GM18861 (cell line): ENCODE results near the gene DNMT3A.

Experiments
- ATAC-seq: cut with Tn5 transposase; IDR thresholded peaks from one replicate; pipeline ENCODE4 v1.9.1; 2021; ENCODE audit not compliant: unreplicated experiment

The DNMT3A gene

DNA sequence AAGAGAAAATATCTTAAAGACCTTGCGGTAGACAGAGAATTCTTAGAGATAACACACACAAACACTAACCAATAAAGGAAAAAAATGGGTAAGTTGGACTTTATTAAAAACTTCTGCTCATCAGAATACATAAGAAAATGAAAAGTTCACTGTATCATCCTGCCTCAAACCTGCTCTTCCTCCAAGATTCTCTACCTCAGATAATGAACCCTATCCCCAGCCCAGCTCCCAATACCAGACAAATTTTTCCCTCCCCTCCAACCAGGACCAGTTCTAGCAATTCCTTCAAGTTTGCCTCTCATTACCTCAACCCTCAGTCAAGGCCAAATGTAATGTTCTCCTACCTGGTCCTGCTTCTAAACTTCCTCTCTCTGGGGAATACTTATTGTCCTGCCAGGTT, 79.4 kb downstream of the DNMT3A start:
- ATAC-seq = no peak

DNA sequence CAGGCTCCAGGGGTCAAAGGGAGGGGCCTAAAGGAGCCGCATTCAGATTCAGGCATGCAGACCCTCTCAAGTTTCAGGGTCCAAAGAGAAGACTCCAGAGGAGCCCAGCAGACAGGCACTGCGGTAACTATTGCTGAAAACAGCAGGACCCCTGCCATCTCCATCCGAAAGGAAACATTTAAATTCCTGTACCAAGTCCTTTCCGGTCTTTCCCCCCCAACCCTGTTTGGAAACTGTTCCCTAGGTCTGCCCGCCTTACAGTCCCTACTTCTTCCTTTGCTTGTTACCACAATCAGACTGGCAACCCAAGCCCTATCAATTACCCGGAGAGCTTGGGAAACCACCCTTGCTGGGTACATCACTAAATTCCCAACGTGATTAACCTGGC, 82.0 kb downstream of the DNMT3A start:
- no peak for ATAC-seq

DNA sequence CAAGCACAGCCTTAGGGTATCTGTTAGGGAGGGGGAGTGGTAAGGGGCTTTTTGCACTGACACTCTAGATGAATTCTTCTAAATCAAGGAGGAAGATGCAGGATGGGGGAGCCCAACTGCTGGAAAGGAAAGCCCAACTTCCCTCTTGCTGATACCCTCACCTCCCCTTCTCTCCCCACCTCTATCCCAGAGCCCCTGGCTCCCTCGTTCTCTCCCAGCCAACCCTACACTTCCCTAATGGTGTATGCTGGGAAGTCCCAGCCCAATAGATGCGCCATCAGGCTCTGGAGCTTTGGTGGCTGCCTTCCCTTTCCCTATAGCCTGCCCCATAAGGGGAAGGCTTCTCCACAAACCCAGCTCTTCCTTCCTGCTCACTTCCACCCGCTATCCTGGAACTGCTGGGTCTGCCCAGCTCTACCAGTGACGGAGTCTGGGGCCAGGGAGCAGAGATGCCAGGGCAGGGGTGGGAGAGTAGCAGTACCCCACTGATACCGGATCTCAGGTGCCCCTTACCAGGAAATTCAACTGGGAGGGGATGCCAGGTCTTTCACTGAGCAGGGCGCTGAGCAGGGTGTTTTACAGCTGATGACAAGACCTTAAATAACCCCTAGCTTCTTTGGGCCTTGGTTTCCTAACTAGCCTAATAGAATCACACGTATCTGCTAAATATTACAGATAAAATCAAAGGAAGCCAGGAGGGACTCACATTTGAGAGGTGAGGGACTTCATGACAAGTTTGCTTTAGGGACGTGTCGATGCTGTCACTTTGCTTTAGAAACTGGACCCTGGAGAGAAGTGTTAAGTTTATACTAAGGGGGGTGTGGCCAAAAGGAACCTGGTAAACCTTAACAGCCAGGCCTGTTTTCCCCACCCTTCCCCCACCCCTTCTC, 82.6 kb downstream of the DNMT3A start:
- ATAC-seq = no peak

DNA sequence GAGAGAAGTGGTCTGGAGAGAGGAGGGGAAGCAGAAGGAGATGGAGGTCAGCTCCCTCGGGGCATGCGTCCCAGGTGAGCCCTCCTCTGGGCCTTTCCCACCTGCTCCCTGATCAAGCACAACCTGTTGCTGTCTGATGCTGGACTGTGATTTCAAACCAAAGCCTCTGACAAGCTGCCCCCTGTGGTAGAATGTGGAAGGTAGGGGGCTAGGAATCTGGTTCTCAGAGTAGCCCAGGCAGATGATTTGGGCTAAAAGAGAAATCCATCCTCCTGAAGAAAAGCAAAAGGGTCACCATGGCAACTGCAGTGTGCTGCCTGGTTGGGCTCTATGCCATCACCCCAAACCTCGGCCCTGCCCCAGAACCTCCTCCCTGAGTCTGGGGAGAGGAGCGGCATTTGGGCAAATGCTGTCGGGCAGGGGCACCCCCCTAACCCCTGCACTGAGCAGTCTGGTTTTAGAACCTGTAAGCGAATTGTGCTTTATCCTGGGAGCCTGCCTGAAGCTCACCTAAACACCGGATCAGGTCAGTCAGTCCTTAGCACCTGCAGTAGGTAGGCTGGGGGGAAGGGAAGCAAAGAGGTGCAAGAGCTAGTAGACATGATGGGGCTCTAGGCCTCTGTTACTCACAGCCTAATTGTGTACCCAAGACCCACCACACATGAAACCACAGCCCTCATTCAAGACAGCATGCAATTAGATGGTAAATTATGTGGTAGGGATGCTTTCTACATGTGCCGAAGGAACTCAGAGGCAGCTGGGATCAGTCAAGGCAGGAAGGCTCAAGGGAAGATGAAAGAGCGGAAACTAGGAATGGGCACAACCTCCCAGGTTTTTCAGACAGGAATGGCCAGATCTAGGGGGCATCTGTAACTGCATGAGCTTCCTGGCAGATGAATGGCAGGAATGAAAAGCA, 83.5 kb downstream of the DNMT3A start:
- no peak for ATAC-seq

DNA sequence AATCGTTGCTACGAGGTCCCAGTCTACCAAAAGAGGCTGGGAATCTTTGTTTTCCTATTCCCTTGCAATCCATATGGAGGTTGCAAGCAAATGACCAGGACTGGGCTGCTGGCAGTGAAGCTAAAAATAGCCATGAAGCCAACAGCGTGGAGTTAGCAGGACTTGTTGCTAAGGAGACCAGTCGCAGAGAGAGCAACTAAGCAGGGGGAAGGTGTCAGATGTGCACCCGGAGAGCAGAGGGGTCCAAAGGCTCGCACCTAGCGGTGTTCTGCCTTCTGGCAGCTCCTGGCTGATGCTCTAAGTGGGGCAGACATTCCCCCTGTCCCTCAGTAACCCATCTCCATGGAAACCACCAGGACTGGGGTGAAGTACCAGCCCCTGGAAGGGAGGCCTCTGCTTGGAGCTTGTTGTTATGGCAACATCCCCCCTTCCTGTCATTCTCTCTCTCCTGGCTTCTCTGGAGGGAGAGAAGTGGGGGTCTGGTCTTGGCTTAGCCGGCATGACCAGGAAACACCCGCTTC, 84.6 kb downstream of the DNMT3A start:
- no peak for ATAC-seq

DNA sequence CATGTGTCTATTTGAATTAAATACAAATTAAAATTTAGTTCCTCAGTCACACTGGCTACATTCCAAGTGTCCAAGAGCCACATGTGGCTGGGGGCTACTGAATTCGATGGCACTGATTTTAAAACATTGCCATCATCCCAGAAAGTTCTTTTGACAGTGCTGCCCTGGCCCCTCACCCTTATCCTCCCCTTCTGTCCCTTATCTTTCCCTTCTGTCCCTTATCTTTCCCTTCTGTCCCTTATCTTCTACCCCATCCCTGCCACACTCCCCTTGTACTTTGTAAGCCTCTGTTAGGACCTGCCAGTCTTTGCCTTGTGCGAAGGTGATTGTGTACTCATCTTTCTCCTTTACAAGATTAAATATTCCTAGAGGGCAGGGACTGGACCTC, 85.2 kb downstream of the DNMT3A start:
- ATAC-seq = no peak

DNA sequence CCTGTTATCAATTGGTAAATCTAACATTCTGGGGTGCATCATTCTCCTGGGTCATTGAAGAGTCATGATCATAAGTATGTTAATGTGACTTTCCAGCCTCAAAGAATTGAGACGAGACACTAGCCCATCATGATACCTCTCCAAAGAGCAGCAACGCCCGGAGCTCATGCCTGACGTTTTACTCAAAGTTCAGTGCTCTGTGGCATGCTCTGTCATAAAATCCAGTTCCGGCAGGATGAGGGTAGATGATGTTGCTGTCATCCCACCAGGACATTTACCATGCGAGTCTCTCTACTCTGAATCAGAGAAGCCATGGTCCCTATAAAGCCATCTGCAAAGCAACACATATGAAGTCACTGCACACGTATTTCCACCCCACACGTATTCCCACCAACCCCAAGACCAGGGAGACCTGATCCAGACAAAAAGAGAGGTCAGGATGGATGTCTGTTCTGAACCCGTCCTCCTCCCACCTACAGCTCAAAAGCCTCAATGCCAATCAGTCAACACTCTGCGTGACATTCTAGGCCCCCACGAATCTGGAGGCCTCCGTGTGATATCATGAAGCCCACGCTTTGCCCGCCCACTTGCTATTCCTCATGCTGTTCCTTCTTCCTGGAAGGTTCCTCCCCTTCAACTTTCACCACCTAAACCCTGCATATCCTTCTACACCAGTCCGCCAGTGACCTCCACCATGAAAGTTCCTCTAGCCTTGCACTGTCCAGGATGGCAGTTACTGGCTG, 85.8 kb downstream of the DNMT3A start:
- no peak for ATAC-seq

DNA sequence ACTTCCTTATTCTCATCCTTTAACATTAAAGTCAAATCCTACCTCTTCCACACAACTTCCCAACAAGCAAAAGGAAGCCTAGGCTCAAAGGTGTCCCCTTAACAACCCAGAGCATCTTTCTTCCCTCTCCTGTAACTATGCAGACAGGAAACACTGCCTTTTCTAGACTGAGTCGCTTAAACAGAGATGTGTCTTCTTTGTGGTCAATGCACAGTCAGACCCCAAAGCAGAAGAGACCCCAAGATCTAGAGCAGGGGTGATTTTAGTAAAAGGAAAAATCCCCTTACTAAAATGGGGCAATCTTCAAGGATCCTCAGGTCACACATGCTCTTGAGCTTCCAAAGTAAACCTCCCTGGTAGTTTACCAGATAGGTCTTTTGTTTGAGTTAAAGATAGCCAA, 86.8 kb downstream of the DNMT3A start:
- ATAC-seq = no peak

DNA sequence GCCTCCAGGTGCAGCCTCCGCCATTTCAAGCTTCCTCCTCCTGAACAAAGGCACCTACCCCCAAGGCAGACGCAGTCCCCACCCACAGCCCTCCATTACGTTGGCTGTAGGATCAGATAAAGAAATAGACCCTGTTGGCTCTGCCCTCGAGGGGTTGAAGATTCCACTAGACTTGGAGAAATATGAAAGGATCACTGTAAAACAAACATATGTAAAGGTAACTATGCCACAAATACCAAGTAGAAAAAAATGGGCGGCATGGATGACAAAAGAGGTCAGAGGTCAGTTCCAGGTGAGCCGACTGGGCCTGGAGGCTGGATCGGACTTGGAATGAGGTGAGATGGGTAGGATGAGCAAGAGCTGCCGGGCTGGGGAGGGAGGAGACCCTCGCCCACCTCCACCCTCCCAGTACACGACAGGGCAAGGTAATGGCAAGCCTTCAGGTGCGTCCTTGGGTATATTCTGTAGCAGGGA, 88.5 kb downstream of the DNMT3A start:
- ATAC-seq = no peak

DNA sequence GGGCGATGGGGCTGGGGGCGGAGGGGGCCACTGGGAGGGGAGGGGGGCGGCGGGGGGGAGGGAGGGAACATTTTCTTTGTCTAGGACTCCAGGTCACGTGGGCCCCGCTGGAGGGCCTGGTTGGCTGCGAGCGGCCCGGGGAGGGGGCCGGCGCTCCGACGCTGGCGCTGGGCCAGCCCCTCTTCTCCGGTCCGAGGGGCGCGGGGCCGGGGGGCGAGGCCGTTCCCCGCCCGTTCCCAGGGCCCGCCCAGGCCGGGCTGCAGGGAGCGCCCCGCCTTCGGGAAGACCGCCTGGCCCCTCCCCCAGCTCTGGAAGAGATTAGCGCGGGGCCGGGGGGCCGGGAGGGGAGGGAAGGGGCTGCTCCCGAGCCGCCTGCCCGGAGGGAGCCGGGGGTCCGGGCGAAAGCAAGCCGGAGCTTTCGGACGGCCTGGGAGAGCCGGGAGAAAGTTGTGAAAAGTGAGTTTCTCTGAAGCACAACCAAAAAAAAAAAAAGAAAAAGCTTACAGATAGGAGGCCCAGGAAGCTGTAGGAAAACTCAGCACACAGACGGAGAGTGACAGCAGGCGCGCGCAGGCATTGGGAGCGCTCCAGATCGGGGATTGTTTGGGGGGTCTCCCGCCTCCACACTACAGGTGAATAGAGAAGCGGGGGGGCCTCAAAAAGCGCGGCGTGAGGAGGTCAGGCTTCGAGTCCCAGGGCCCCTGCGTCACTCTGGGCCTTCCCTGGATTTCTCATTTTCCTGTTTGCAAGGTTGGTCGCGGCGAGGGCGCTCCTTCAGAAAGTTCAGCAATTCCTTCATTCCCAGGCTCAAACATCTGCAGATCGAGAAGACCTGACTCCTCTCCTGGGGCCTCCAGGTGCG, 89.2 kb downstream of the DNMT3A start:
- ATAC-seq = no peak

DNA sequence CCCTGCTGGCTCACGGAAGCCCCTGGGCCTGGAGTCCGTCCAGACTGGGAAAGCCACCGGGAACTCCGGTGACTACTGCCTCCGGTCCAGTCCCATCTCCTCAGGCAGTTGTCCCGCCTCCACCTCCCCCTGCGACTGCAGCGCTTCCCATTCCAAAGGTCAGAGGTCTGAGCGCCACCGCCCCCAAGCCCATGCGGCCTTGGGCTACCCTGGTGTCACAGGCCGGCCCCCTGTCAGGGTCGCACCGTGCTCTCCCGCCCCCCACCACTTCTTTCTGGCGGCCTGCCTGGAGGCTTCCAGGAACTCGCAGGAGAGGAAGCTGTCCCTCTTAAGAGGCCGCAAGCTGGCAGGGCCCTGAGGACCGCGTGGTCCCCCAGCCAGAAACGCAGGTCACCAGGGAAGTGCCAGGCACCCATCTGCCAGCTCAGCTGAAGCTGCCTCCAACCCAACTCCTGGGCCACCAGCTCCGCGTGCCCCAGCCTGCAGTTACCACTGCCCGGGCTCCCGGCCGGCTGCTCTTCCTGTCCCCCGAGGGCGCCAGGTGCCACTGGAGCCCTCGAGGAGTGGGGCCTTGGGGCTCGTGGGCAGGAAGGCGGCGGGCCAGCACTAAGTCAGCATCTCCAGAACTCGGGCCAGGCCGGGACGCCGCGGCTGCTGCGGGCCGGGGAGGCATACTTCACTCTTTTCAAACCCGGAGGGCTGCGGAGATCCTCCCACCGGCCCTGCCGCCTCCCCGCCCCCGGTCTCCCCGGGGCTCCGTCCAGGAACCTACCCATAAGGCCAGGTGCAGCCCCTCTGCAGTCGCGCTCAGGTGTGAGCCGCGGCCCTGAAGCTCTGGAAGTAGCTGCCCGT, 90.1 kb downstream of the DNMT3A start:
- ATAC-seq = no peak

DNA sequence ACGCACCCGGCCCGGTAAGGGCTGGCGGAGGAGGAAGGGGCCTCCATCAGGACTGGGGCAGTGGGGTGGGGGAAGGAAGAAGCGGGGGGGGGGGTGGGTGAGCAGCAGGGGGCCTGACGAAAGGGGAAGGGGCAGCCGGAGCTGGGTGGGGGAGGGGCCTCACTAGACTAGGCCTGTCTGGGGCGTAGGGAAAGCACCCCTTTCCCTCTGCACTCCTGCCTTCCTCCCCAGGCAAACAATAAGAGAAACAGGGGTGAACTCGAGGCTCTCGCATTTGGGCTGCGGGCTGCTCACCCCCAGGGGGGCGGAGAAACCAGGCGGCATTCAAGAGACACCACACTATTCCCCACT, 90.7 kb downstream of the DNMT3A start:
- no peak for ATAC-seq

DNA sequence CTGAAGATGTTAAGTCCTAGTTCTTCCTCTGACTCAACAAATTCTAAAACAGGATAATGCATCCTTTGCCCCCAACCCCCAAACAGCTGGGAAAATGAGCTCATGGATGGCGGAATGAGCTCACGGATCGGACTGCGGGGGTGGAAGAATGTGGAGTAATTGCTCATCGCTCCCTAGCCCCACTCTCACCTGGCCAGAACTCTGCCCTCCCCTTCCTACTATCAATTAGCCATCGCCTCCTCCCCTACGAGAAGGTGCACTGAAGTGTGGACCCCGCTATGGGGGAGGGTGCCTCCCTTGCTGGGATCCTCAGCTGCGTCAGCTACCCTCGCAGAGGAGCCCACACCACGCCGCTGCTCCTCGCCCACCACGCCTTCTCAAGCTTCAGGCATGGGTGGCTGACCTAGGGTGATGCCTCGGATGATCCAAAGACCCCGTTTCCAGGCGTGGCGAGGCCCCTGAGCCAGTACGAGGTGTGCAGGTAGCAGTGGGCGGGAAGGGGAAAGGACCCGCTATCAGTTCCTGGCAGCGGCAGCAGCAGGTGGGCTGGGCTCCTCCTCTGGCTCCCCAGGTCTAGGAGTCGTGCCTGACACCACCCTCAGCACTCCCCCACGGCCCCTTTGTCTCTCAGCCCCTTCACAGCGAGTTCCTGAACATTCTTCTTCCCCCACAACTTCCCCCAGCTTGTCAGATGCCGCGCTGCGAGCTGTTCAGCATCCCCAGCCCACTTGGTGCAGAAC, 91.2 kb downstream of the DNMT3A start:
- ATAC-seq = no peak

DNA sequence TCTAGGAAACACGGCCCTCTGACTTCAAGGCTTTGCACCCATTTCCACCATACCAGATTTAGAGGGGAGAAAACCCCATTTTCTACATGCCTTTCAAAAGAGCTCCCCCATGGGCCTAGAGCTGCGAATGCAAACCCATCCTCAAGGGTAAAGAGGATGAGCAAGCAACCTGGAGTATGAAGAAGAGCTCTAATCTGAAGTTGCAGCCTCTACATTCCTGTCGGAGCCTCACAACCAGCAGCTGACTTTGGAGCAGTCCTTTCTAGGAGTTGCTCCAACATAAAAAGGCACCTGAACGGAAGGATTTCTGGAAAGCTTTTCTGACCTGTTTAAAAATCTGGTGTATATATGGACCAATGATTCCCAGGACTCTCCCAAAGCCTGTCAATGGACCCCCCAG, 91.9 kb downstream of the DNMT3A start:
- no peak for ATAC-seq

DNA sequence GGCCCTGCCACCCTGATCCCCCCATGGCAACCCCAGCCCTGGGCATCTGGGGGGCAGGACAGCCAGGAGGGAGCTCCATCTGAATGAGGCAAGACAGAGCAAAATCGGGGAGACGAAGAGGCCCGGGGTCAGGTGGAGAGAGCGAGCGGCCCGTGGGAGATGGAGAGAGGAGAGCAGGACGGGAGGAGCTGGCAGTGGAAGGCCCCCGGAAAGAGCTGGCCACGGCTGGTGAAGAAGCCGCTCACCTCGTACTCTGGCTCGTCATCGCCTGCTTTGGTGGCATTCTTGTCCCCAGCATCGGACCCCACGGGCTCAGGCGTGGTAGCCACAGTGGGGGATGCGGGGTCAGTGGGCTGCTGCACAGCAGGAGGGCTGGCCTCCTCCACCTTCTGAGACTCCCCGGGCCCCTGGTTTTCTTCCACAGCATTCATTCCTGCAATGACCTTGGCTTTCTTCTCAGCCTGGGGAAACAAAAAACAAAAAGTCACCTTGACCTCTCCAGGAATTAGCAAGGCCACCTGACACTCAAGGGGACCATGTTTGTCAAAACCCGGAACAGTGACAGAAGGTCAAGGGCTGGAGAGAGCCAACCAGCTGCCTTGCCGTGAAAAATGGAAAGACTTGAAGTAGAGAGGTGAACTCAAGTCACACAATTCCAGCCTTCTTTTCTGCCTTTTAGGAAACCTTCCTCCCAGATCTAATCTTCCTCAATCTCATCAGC, 93.8 kb downstream of the DNMT3A start:
- ATAC-seq = no peak

DNA sequence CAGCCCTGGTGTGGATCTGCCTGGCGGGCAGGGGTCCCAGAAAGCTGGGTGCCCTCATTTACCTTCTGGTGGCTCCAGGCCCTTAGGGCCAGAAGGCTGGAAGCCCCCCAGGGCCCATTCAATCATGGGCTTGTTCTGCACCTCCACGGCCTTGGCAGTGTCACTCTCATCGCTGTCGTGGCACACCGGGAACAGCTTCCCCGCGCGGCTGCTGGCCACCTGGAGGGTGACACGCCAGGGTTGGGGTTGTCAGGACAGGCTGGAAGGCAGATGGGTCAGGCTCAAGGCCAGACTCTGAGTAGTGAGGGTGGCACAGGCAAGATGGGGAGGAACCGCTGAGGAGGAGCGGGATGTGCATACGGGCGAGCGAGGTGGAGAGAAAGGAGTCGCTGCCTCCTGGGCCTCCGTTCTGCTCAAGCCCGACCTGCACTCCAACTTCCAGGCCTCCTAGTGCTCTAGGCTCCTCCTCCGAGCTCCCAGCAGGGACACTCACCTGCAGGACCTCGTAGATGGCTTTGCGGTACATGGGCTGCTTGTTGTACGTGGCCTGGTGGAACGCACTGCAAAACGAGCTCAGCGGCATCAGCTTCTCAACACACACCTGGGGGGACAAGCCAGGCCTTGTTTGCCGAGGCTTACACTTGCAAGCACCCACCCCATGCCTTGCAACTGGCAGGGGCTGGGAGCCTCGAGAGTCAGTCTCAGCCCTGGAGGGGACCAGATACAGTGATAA, 95.0 kb downstream of the DNMT3A start:
- no peak for ATAC-seq

DNA sequence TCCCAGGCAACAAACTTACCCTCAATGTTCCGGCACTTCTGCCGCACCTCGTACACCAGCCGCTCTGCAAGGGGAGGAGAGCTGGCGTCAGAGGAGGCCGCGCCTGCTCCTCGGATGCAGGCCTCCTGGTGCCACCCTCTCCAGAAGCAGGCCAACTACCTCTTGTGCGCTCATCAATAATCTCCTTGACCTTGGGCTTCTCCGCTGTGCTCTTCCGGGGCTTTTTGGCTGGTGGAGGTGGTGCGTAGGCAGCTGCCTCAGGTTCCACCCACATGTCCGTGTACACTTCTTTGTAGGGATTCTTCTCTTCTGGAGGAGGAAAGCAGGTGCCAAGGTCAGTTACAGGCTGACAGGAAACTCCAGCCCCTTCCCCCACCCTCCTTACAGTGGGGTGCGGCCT, 95.7 kb downstream of the DNMT3A start:
- no peak for ATAC-seq
